Hematopoietic multipotent progenitor cell (in vitro differentiated cells): ENCODE data around the gene DKC1. TPM values are rescaled to one million over a fixed set of nuclear protein-coding genes. Genes with fewer than 3 reads are reported as not detected.

Experiments
- DNase-seq, 3 donors: peaks; one replicate each; pipeline ENCODE4 v3.0.0-alpha.2; 2011 to 2015; ENCODE audit warnings: low read depth in 2 of 3, low spot score in 2 of 3
- total RNA-seq: library from RNA; depleted of rRNA; stranded (reverse); fragments of >200 nt; gene quantifications from one replicate; pipeline ENCODE4 v1.2.3, GENCODE V29; 2012

Gene DKC1
- total RNA-seq, 1 donor: 45.2 TPM

- DNase-seq: no peak
These were observed 26.8 kb upstream of the DKC1 start for GRCh38 chrX:154735695-154736393.

DNA sequence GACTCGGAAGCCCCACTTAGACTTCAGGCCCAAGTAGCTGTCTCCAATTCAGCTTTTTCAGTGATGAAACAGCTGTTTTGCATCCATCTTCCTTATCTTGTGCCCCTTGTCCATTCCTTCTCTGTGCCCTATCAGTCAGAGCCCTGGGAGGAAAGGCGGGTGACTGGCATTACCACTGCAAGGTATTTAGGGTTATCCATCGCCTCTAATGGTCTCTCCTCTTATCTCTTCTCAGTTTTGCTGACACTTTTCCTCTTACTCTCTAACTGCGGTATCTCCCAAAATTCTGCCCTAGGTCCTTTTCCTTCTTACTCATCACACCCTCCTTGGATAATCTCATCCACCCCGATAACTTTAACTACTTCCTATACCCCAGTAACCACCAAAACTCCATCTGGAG is 25.5 kb upstream of the DKC1 start:
- no peak for DNase-seq

GRCh38 chrX:154738011-154738738 is 24.5 kb upstream of the DKC1 start:
- peak in 1 of 3 donors; percentile 52 for DNase-seq

GRCh38 chrX:154739952-154740465 is 22.7 kb upstream of the DKC1 start:
- no peak for DNase-seq

GRCh38 chrX:154742613-154743012 is 20.1 kb upstream of the DKC1 start:
- DNase-seq: no peak

DNA sequence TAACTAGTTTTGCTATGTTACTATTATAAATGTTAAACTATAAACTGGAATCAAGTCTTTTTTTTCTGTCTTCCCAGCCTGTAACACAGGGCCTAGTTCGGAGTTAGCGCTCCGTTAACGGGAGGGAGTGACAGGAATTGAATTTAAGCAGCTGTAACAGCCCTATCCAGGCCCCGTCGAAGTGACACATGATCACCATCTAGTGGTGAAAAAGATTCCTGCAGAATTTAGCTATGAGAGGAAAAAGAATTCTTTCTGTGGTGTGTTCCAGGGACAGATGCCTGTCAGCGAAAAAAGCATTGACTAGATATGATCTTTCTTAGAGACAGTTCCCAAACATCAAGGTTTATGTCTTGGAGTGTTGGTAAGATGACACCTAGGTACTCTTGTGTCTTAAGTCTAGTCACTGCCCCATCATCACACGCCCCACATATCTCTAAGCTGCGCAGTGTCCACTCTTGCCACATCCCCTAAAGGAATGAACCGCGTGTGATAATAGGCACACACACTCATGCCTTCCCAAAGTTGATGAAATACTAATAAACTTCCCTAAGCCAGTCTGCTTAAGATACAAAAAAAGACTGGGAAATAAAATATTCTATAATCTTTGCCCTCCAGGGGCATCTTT is 13.8 kb upstream of the DKC1 start:
- peak in 2 of 3 donors; percentile 50 to 79 for DNase-seq

GRCh38 chrX:154749856-154750255 is 12.8 kb upstream of the DKC1 start:
- DNase-seq: no peak

- DNase-seq: peak in 2 of 3 donors; percentile 58 to 72
These were observed 12.1 kb upstream of the DKC1 start, which contains the start of gene GAB3 for GRCh38 chrX:154750301-154751202. Gene GAB3, minus strand, starts transcription at chrX:154751077. Its CDS starts 52 bp downstream, at chrX:154751025.

DNA sequence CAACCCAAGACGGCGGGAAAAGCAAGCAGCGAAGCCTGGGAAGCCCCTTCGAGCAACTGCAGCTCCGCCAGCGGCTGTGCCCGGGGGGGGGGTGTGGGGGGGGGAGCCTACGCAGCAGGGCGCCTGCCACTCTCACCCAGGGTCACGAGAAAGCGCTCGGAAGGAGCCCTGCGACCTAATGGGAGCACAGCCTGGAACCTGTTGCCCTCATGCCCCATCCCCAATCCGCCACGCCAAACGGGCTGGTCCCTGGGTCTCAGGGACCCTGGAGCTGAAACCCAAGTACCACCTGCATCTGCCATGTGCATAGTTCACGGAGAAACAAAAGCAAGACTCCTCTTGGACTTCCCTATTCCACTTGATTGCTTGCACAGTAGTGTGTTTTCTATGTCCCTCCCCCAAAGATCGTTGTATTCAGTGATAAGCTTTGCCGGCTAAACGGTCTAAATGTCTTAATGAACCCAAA is 11.4 kb upstream of the DKC1 start:
- peak in 1 of 3 donors; percentile 64 for DNase-seq

- peak in 1 of 3 donors; percentile 46 for DNase-seq
These were observed 10.9 kb upstream of the DKC1 start for GRCh38 chrX:154751669-154752271.

DNA sequence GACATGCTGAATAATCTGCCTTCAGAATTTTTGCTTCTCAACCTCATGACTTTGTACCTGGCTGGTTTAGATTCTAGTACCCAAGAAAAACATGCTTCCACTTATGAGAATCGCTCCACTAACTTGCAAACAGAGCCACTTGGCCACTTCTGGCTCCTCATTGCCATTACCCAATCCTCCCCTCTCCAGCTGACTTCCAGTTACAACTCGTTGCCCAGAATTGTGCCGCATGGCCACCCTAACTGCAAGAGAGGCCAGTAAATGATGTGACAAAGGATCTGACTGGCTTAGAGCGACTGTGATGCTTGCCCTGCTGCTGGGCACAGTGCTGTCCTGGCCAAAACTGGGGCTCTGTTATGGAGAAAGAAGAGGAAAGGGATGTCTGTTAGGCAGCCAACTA is 4.0 kb upstream of the DKC1 start:
- DNase-seq: no peak

DNA sequence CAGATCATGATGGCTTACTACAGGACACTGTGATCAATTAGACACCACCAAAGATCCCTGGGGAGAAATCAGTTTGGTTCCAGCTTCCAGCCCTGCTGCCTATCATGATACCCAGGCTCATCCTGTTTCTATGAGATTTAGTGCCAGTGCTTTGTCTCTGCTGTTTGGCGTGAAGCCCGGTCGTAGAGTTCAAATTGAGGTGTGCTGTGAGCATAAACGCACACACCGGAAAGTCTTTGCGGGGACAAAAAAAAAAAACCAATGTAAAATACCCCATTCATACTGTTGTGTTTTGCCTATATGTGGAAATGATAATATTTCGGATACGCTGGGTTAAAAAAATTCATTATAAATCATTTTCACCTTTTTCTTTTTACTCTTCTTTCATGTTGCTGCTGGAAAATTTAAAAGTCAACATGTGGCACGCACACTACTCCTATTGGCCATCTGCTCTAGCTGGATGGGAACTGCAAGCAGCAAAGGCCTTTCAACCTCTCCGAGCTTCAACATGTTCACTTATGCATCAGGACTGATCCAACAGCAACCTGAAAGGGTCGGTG is 607 bp upstream of the DKC1 start:
- DNase-seq: peak in 1 of 3 donors; percentile 45

GRCh38 chrX:154774622-154775021 is 12.0 kb downstream of the DKC1 start:
- no peak for DNase-seq

- no peak for DNase-seq
These were observed 13.0 kb downstream of the DKC1 start for GRCh38 chrX:154775419-154776349.

DNA sequence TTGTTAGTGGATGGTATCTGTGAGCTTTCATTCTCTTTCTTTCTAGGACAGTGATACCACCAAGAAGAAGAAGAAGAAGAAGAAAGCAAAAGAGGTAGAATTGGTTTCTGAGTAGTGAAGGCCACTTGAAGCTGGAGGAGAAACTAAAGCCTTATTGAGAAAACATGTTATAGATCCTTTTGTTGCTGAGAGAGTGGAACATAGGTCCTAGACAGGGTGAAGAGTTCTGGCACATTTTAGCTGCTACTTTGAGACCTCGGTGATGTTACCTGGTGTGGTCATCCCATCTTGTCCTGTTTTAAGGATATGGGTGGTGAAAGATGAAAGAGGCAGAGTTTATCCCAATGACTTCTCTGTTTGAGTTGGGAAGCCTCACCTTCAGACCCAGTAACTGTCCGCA is 14.1 kb downstream of the DKC1 start:
- no peak for DNase-seq

GRCh38 chrX:154779261-154779660 is 16.6 kb downstream of the DKC1 start:
- no peak for DNase-seq

DNA sequence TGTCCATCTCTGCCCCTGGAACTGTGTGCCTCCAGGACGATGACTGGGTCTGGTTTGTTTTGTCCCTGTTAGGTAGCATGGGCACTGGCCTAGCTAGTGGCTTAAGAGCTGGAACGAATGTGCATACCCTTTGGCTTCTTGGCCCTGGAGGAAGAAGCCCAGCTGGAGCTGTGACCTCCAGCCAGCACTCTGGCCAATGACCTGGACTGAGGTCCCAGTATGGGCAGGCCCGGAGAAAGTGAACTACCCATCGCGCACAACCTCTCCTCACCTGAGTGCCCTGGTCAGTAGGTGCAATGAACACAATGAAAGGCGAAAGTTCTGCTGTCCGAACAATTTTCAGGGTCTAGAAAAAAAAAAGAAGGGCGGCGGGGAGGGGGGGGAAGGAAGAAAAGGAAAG is 18.3 kb downstream of the DKC1 start:
- DNase-seq: no peak
